GM12874 (cell line): ENCODE results near the gene ST6GALNAC3.

Source experiments
- CTCF ChIP-seq: IDR thresholded peaks from 2 replicates; pipeline ENCODE4 v1.5.1; 2011; ENCODE audit warnings: low read depth, mild to moderate bottlenecking, control low read depth, low read length, moderate library complexity; ENCODE audit not compliant: insufficient read depth

Gene ST6GALNAC3

GRCh38 chr1:76232666-76233065 lies 158.1 kb downstream of the ST6GALNAC3 start:
- TF ChIP-seq CTCF = no peak

- TF ChIP-seq CTCF = no peak
Measured at GRCh38 chr1:76234061-76234460, 159.5 kb downstream of the ST6GALNAC3 start.

GRCh38 chr1:76237211-76237610 lies 162.7 kb downstream of the ST6GALNAC3 start:
- TF ChIP-seq CTCF = no peak

- no peak for TF ChIP-seq CTCF
Measured at GRCh38 chr1:76238094-76238628, 163.6 kb downstream of the ST6GALNAC3 start.

GRCh38 chr1:76239470-76239918 lies 164.9 kb downstream of the ST6GALNAC3 start:
- no peak for TF ChIP-seq CTCF

GRCh38 chr1:76240316-76240715 lies 165.8 kb downstream of the ST6GALNAC3 start:
- no peak for TF ChIP-seq CTCF

- no peak for TF ChIP-seq CTCF
Measured at GRCh38 chr1:76247261-76247852, 172.8 kb downstream of the ST6GALNAC3 start.
